HT1080 (cell line): ENCODE results near the gene TTF2. TPM values are rescaled to one million over a fixed set of nuclear protein-coding genes. Genes with fewer than 3 reads are reported as not detected.

Experiments
- DNase-seq: peaks from one replicate; pipeline ENCODE4 v3.0.0-alpha.2; 2015; ENCODE audit warnings: low read depth
- polyA plus RNA-seq, 2 experiments: library from polyadenylated mRNA; depleted of rRNA; stranded (reverse); fragments of >200 nt; gene quantifications; 2 replicates each; pipeline ENCODE4 v1.2.3, GENCODE V29; 2015
- total RNA-seq: library from RNA; depleted of rRNA; stranded (reverse); fragments of >200 nt; shearing (Covaris generic); gene quantifications from 2 replicates; pipeline ENCODE4 v1.2.3, GENCODE V29; 2014; rRNA removed

Gene TTF2
- 24.0 and 25.0 TPM in 2 replicates for total RNA-seq
- polyA plus RNA-seq (2015; cell fraction: cytosol; rRNA removed): 10.4 and 11.2 TPM in 2 replicates
- 58.4 and 63.7 TPM in 2 replicates for polyA plus RNA-seq (2015; cell fraction: nucleus; rRNA removed)

- DNase-seq: peak; percentile 99
Observed at GRCh38 chr1:117059678-117060440, at the start of gene TTF2. Gene TTF2 (plus strand): TSS chr1:117060326. CDS start chr1:117060347, 21 bp downstream.

GRCh38 chr1:117011334-117011733 lies 48.8 kb upstream of the TTF2 start:
- no peak for DNase-seq

- DNase-seq: no peak
Observed at GRCh38 chr1:117013309-117013858, 46.7 kb upstream of the TTF2 start.

GRCh38 chr1:117014209-117014608 lies 45.9 kb upstream of the TTF2 start:
- DNase-seq: peak; percentile 69

- no peak for DNase-seq
Observed at GRCh38 chr1:117015724-117016123, 44.4 kb upstream of the TTF2 start.

- no peak for DNase-seq
Observed at GRCh38 chr1:117017062-117017461, 43.1 kb upstream of the TTF2 start.

GRCh38 chr1:117017648-117018047 lies 42.5 kb upstream of the TTF2 start:
- no peak for DNase-seq

- no peak for DNase-seq
Observed at GRCh38 chr1:117020526-117021156, 39.5 kb upstream of the TTF2 start.

GRCh38 chr1:117022114-117022513 lies 38.0 kb upstream of the TTF2 start:
- DNase-seq: no peak

GRCh38 chr1:117025568-117025967 lies 34.6 kb upstream of the TTF2 start:
- no peak for DNase-seq

GRCh38 chr1:117026361-117026760 lies 33.8 kb upstream of the TTF2 start:
- DNase-seq: no peak

GRCh38 chr1:117029685-117030084 lies 30.4 kb upstream of the TTF2 start:
- no peak for DNase-seq

GRCh38 chr1:117030271-117030877 lies 29.8 kb upstream of the TTF2 start:
- peak; percentile 40 for DNase-seq

GRCh38 chr1:117032266-117032665 lies 27.9 kb upstream of the TTF2 start:
- DNase-seq: no peak

GRCh38 chr1:117032681-117033539 lies 27.2 kb upstream of the TTF2 start:
- no peak for DNase-seq

- no peak for DNase-seq
Observed at GRCh38 chr1:117033772-117034171, 26.4 kb upstream of the TTF2 start.

GRCh38 chr1:117034791-117035290 lies 25.3 kb upstream of the TTF2 start:
- DNase-seq: no peak

- DNase-seq: peak; percentile 4
Observed at GRCh38 chr1:117036018-117036461, 24.1 kb upstream of the TTF2 start.

- no peak for DNase-seq
Observed at GRCh38 chr1:117037802-117038201, 22.3 kb upstream of the TTF2 start.

- no peak for DNase-seq
Observed at GRCh38 chr1:117038236-117038635, 21.9 kb upstream of the TTF2 start.

- DNase-seq: no peak
Observed at GRCh38 chr1:117044217-117044616, 15.9 kb upstream of the TTF2 start.
